PC-3 (cell line): ENCODE results near the gene CELF2. TPM values are rescaled to one million over a fixed set of nuclear protein-coding genes. Genes with fewer than 3 reads are reported as not detected.

Source experiments
- ATAC-seq: fragments of 200-7000 bp; cut with Tn5 transposase; 2 replicates; pipeline ENCODE4 v1.9.1; 2020; ENCODE audit warnings: mild to moderate bottlenecking, moderate library complexity
- BruUV-seq: library from RNA; stranded (reverse); fragments of 400-500 nt; replicated peaks from 2 replicates; lab custom pipeline; 2021; lab: Mats Ljungman, UMichigan
- CTCF ChIA-PET: fragments of 300-600 bp; sonication (Branson Sonifier 250); formaldehyde crosslinking; loops from one replicate; lab custom pipeline; 2022; ENCODE audit warnings: antibody characterized with exemption; lab: Charles Lee
- POLR2A ChIA-PET: fragments of 300-600 bp; sonication (Branson Sonifier 250); formaldehyde crosslinking; loops from one replicate; lab custom pipeline; 2022; ENCODE audit warnings: antibody characterized with exemption; ENCODE audit not compliant: unreplicated experiment; lab: Charles Lee
- DNase-seq: peaks from one replicate; pipeline ENCODE4 v3.0.0-alpha.2; 2015
- H2AFZ ChIP-seq: fragments of 300-600 bp; sonication (generic); 2 replicates; pipeline ENCODE4 v1.6.0; 2016; ENCODE audit warnings: antibody characterized with exemption, low read length
- H3F3A ChIP-seq: fragments of 300-600 bp; sonication (generic); one replicate; pipeline ENCODE4 v1.6.0; 2017; ENCODE audit warnings: antibody characterized with exemption, low read length, control low read depth, mild to moderate bottlenecking; ENCODE audit not compliant: unreplicated experiment
- H3K27ac ChIP-seq: fragments of 300-600 bp; sonication (generic); 2 replicates; pipeline ENCODE4 v1.5.1; 2016; ENCODE audit warnings: mild to moderate bottlenecking, low read length
- H3K27me3 ChIP-seq: fragments of 300-600 bp; sonication (generic); 2 replicates; pipeline ENCODE4 v1.6.1; 2016; ENCODE audit warnings: low read length, mixed read lengths
- H3K36me3 ChIP-seq: fragments of 300-600 bp; sonication (generic); 2 replicates; pipeline ENCODE4 v1.6.1; 2016; ENCODE audit warnings: low read depth, mixed run types, low read length, mixed read lengths
- H3K4me1 ChIP-seq: fragments of 300-600 bp; sonication (generic); 2 replicates; pipeline ENCODE4 v1.5.1; 2016; ENCODE audit warnings: low read length; ENCODE audit not compliant: insufficient read depth
- H3K4me2 ChIP-seq: fragments of 300-600 bp; sonication (generic); 2 replicates; pipeline ENCODE4 v1.6.0; 2016; ENCODE audit warnings: low read length
- H3K4me3 ChIP-seq: fragments of 300-600 bp; sonication (generic); 2 replicates; pipeline ENCODE4 v1.5.1; 2016; ENCODE audit warnings: mild to moderate bottlenecking, low read length, mixed read lengths
- H3K79me2 ChIP-seq: fragments of 300-600 bp; sonication (generic); 2 replicates; pipeline ENCODE4 v1.6.1; 2017; ENCODE audit warnings: low read length, mixed read lengths
- H3K9ac ChIP-seq: fragments of 300-600 bp; sonication (generic); 2 replicates; pipeline ENCODE4 v1.6.0; 2016; ENCODE audit warnings: mild to moderate bottlenecking, low read length
- H3K9me2 ChIP-seq: fragments of 300-600 bp; sonication (generic); replicated peaks from 2 replicates; pipeline ENCODE4 v1.6.1; 2016; ENCODE audit warnings: mixed run types, low read length, mixed read lengths
- H3K9me3 ChIP-seq: fragments of 300-600 bp; sonication (generic); 2 replicates; pipeline ENCODE4 v1.6.1; 2016; ENCODE audit warnings: low read length, mixed read lengths
- H4K20me1 ChIP-seq: fragments of 300-600 bp; sonication (generic); 2 replicates; pipeline ENCODE4 v1.6.1; 2016; ENCODE audit warnings: low read length, mixed read lengths
- CTCF ChIP-seq: fragments of 300-600 bp; sonication (generic); conservative IDR thresholded peaks from 2 replicates; pipeline ENCODE4 v1.5.1; 2017; ENCODE audit warnings: antibody characterized with exemption, low read depth, mild to moderate bottlenecking, low read length
- EZH2 ChIP-seq: fragments of 300-600 bp; sonication (generic); IDR thresholded peaks from one replicate; pipeline ENCODE4 v1.6.1; 2017; ENCODE audit warnings: antibody characterized with exemption, mild to moderate bottlenecking, low read length; ENCODE audit not compliant: unreplicated experiment
- EZH2phosphoT487 ChIP-seq: fragments of 300-600 bp; sonication (generic); IDR thresholded peaks from 2 replicates; pipeline ENCODE4 v1.6.1; 2018; ENCODE audit warnings: mild to moderate bottlenecking, antibody characterized with exemption, low read length, borderline replicate concordance
- intact Hi-C: fragments of 100-400 bp; cut with micrococcal nuclease; formaldehyde crosslinking; loops from 2 replicates; pipeline ENCODE4 v1.9.0; 2023
- total RNA-seq: library from RNA; depleted of rRNA; stranded (reverse); fragments of >200 nt; gene quantifications from 2 replicates; pipeline ENCODE4 v1.2.3, GENCODE V29; 2014

Gene CELF2
- total RNA-seq, 1 experiment from 2014 or later: not detected

GRCh38 chr10:11063856-11064255 lies 46.2 kb downstream of the CELF2 start:
- H3K4me1 ChIP-seq: no peaks in the 10 kb centered on the region
- H4K20me1 ChIP-seq: no peaks in the 10 kb centered on the region
- no peaks in the 10 kb centered on the region for H3K79me2 ChIP-seq
- H3K27ac ChIP-seq: no peak overlapping the region
- no peak for TF ChIP-seq EZH2
- no peak for TF ChIP-seq EZH2phosphoT487
- no peak for TF ChIP-seq CTCF
- ATAC-seq: no peak
- H3K4me2 ChIP-seq: no peak overlapping the region
- H3F3A ChIP-seq: no peaks in the 10 kb centered on the region
- no peaks in the 10 kb centered on the region for H3K27me3 ChIP-seq
- no peaks in the 10 kb centered on the region for H3K9me3 ChIP-seq
- no peak overlapping the region for H3K9ac ChIP-seq
- ChIA-PET CTCF (no interaction called here), POLR2A (no interaction called here)
- intact Hi-C loops: no loop called here
- H3K9me2 ChIP-seq: no peaks in the 10 kb centered on the region
- no peaks in the 10 kb centered on the region for H3K36me3 ChIP-seq
- no TSS peak for BruUV-seq
- no peak for DNase-seq
- H2AFZ ChIP-seq: no peak overlapping the region
- H3K4me3 ChIP-seq: no peak overlapping the region

- Histone ChIP-seq H3K4me2 (no peak overlapping the region), H3K9me3 (no peaks in the 10 kb centered on the region), H3K79me2 (no peaks in the 10 kb centered on the region), H4K20me1 (no peaks in the 10 kb centered on the region), H3K9me2 (no peaks in the 10 kb centered on the region), H3K4me3 (no peak overlapping the region), H2AFZ (no peak overlapping the region), H3K36me3 (no peaks in the 10 kb centered on the region), H3K27me3 (no peaks in the 10 kb centered on the region), H3K9ac (no peak overlapping the region), H3K4me1 (no peaks in the 10 kb centered on the region), H3K27ac (no peak overlapping the region), H3F3A (no peaks in the 10 kb centered on the region)
- ChIA-PET POLR2A (no interaction called here), CTCF (no interaction called here)
- no TSS peak for BruUV-seq
- ATAC-seq (no peak), DNase-seq (no peak)
- intact Hi-C loops: no loop called here
- TF ChIP-seq EZH2phosphoT487 (no peak), EZH2 (no peak), CTCF (no peak)
Observed at GRCh38 chr10:11064832-11065231, 47.2 kb downstream of the CELF2 start.

GRCh38 chr10:11065567-11065966 lies 47.9 kb downstream of the CELF2 start:
- Histone ChIP-seq H3K9me3 (no peaks in the 10 kb centered on the region), H4K20me1 (no peaks in the 10 kb centered on the region), H3K4me2 (no peak overlapping the region), H3K9me2 (no peaks in the 10 kb centered on the region), H3K36me3 (no peaks in the 10 kb centered on the region), H3K9ac (no peak overlapping the region), H3K27me3 (no peaks in the 10 kb centered on the region), H3K79me2 (no peaks in the 10 kb centered on the region), H3K4me1 (no peaks in the 10 kb centered on the region), H3K4me3 (no peak overlapping the region), H3K27ac (no peak overlapping the region), H3F3A (no peaks in the 10 kb centered on the region), H2AFZ (no peak overlapping the region)
- ATAC-seq: no peak
- intact Hi-C loops: no loop called here
- ChIA-PET CTCF (no interaction called here), POLR2A (no interaction called here)
- no peak for TF ChIP-seq EZH2
- TF ChIP-seq EZH2phosphoT487: no peak
- no peak for TF ChIP-seq CTCF
- no peak for DNase-seq
- BruUV-seq: no TSS peak
